ENCODE measurements around the gene PSMC4. TPM values are rescaled to one million over a fixed set of nuclear protein-coding genes. Genes with fewer than 3 reads are reported as not detected.

PSMC4 gene
- total RNA-seq, 1 donor from 2014 or later: 74.9 TPM

DNA sequence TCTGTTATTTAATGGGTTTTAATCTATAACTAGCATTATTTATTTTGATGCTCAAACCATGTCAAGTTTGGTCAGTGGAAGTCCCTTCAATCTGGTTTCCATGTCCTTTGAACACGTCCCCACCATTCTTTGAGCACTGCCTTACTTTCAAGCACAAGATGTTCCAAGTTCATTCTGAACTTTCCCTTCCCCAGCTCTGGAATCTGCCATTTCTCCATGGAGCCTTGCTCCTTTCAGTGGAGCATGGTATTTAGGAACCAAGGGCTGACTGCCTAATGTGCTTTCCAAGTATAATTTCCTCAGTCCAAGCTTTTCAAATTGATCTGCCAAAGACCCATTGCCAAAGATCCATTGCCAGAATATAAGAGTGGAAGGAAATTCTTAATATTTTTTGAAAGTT, 24.8 kb downstream of the PSMC4 start:
- DNase-seq (ENCODE audit: extremely low spot score in 2 of 2): no peak
- intact Hi-C loops (cut with DNase I): no loop called here
- Histone ChIP-seq H3K36me3 (no peaks in the 10 kb centered on the region), H3K27ac (no peak overlapping the region), H3K4me1 (peaks cover 20% of the 10 kb centered on the region), H3K27me3 (no peaks in the 10 kb centered on the region), H3K9me3 (no peaks in the 10 kb centered on the region), H3K4me3 (peak overlapping the region in 1 of 2 donors; percentile 62)
- TF ChIP-seq POLR2A (IDR thresholded peaks at IDR 0.05) (no peak), POLR2AphosphoS5 (IDR thresholded peaks at IDR 0.05; ENCODE audit: insufficient read depth in 1 of 2, low read depth in 1 of 2) (no peak)
- TF ChIP-seq, protein P1, sequence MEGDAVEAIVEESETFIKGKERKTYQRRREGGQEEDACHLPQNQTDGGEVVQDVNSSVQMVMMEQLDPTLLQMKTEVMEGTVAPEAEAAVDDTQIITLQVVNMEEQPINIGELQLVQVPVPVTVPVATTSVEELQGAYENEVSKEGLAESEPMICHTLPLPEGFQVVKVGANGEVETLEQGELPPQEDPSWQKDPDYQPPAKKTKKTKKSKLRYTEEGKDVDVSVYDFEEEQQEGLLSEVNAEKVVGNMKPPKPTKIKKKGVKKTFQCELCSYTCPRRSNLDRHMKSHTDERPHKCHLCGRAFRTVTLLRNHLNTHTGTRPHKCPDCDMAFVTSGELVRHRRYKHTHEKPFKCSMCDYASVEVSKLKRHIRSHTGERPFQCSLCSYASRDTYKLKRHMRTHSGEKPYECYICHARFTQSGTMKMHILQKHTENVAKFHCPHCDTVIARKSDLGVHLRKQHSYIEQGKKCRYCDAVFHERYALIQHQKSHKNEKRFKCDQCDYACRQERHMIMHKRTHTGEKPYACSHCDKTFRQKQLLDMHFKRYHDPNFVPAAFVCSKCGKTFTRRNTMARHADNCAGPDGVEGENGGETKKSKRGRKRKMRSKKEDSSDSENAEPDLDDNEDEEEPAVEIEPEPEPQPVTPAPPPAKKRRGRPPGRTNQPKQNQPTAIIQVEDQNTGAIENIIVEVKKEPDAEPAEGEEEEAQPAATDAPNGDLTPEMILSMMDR (IDR thresholded peaks at IDR 0.05): no peak

DNA sequence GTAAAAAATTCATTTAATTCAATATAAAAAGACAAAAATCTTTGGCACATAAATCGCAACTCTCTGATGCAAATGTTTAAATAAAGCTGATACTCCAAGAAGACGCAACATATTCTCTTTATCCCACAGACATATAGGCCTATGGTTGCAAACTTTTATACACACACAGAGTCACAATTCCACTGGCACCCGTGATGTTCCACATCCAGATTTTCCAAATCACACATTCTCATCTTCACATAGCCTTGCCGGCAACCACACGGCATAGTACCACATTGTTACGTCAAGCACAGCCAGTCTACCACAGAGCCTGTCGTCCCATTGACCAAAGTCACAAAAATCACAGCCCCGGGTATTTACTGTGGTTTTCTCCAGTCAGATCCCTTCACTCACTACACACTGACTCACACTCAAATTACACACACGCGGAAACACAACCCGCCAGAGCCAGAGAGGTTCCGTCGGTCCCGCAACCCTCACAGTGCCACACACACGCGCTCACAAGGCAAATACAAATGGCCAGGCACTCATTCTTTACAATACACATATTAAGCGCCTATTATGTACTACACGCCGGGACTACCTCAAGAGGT, 25.3 kb downstream of the PSMC4 start:
- no peak for DNase-seq (ENCODE audit: extremely low spot score in 2 of 2)
- H3K36me3 ChIP-seq: no peaks in the 10 kb centered on the region
- H3K4me3 ChIP-seq: peak overlapping the region; percentile 60 to 62
- H3K4me1 ChIP-seq: peaks cover 20% of the 10 kb centered on the region
- intact Hi-C loops (cut with DNase I): no loop called here
- no peaks in the 10 kb centered on the region for H3K9me3 ChIP-seq
- H3K27me3 ChIP-seq: no peaks in the 10 kb centered on the region
- TF ChIP-seq POLR2A (IDR thresholded peaks at IDR 0.05) (no peak), POLR2AphosphoS5 (IDR thresholded peaks at IDR 0.05; ENCODE audit: insufficient read depth in 1 of 2, low read depth in 1 of 2) (no peak)
- TF ChIP-seq, protein P1 (IDR thresholded peaks at IDR 0.05): no peak
- peak overlapping the region; percentile 60 for H3K27ac ChIP-seq

DNA sequence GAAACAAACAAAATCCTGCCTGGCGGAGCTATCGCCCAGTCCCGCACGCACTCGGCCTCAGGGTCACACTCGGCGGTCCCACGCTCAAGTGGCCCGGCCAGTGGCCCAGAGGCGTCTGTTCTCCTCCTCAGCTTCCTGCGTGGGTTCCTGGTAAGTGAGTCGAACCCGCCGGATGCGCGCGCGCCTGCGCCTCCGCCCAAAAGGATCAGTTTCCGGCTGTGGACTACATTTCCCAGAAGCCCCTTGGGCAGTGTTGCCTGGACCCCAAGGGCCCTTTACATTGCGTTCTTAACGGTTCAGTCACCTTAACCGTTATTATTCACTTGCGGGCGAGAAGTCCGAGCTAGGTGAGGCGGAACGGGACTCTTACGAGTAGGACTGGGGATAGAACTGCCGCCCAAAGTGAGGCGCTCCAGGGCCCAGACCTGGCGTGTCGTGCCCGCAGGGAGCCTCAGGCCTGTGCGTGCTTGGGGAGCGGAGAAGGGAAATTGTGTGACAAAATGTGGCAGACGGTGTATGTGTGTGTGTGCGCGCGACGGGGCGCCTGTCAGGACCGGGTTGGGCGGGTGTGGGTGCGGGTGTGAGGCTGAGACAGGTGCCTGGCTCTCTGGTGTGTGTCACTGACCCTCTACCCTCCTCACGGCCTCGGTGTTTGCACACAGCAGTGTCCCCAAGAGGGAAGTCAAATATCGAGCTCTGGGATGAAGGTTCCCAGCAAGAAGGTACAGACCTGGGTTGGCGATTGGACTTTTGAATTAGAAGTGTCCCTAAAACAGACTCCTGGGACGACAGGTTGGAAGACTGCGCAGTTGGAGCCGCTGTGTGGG, 26.1 kb downstream of the PSMC4 start, which contains the start of gene ZNF546:
Gene ZNF546 (plus strand): TSS at position 250 of the 827 bp plus-strand sequence. CDS start 1,267 bp downstream, outside the sequence.
- peak within 1 kb of the TSS; percentile 60 to 62 for H3K4me3 ChIP-seq
- H3K27me3 ChIP-seq: no peaks in the 10 kb centered on the region
- TF ChIP-seq, protein P1 (IDR thresholded peaks at IDR 0.05): no peak
- TF ChIP-seq POLR2A (IDR thresholded peaks at IDR 0.05): peak in 1 of 2 donors; percentile 72
- TF ChIP-seq POLR2AphosphoS5 (IDR thresholded peaks at IDR 0.05; ENCODE audit: insufficient read depth in 1 of 2, low read depth in 1 of 2): peak; percentile 97 to 98
- peak within 1 kb of the TSS; percentile 60 for H3K27ac ChIP-seq
- no peaks in the 10 kb centered on the region for H3K9me3 ChIP-seq
- H3K36me3 ChIP-seq: no peaks in the 10 kb centered on the region
- H3K4me1 ChIP-seq: peaks cover 20% of the 10 kb centered on the region
- DNase-seq (ENCODE audit: extremely low spot score in 2 of 2): peak in 1 of 2 donors; percentile 92
- intact Hi-C loops (cut with DNase I): no loop called here

DNA sequence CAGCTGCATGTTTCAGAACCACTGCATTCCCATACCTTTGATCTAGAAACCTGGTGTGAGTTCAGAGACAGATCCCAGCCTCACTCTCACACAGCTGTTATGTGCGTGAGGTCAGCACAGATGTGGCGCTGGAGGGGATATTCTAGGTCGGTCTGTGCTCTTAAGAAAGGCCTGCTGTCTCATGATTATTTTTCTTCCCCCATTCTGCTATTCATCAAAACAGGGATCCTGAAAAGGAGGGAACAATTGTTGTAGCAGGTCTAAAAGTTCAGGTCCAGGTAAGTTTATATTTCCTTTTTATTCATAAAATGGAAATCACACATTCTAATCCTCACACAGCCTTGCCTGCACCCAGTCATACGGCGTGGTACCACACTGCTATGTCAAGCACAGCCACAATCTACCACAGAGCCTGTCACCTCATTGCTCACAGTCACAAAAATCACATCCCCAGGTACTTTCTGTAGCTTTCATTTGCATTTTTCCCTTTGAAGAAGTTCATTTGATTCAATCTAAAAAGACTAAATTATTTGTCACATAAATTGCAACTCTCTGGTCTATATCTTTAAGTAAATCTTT, 26.8 kb downstream of the PSMC4 start:
- Histone ChIP-seq H3K4me3 (peak overlapping the region; percentile 60 to 62), H3K27me3 (no peaks in the 10 kb centered on the region), H3K9me3 (no peaks in the 10 kb centered on the region), H3K4me1 (peaks cover 20% of the 10 kb centered on the region), H3K27ac (peak overlapping the region; percentile 60), H3K36me3 (no peaks in the 10 kb centered on the region)
- no peak for DNase-seq (ENCODE audit: extremely low spot score in 2 of 2)
- TF ChIP-seq POLR2A (IDR thresholded peaks at IDR 0.05): no peak
- TF ChIP-seq POLR2AphosphoS5 (IDR thresholded peaks at IDR 0.05; ENCODE audit: insufficient read depth in 1 of 2, low read depth in 1 of 2): no peak
- TF ChIP-seq, protein P1 (IDR thresholded peaks at IDR 0.05): no peak
- intact Hi-C loops (cut with DNase I): no loop called here
